GM21619 (cell line): ENCODE results near the gene MT1H.
A peak's percentile ranks its signal among the peaks of the same experiment; 100 is the strongest.
"Not testable (repeated sequence)": the region's sequence is repeated elsewhere in the genome, so short reads cannot be mapped to it uniquely, and the experiment has no call there.

Experiments
- ATAC-seq: cut with Tn5 transposase; IDR thresholded peaks from one replicate; pipeline ENCODE4 v1.9.1; 2021; ENCODE audit not compliant: unreplicated experiment

The MT1H gene

DNA sequence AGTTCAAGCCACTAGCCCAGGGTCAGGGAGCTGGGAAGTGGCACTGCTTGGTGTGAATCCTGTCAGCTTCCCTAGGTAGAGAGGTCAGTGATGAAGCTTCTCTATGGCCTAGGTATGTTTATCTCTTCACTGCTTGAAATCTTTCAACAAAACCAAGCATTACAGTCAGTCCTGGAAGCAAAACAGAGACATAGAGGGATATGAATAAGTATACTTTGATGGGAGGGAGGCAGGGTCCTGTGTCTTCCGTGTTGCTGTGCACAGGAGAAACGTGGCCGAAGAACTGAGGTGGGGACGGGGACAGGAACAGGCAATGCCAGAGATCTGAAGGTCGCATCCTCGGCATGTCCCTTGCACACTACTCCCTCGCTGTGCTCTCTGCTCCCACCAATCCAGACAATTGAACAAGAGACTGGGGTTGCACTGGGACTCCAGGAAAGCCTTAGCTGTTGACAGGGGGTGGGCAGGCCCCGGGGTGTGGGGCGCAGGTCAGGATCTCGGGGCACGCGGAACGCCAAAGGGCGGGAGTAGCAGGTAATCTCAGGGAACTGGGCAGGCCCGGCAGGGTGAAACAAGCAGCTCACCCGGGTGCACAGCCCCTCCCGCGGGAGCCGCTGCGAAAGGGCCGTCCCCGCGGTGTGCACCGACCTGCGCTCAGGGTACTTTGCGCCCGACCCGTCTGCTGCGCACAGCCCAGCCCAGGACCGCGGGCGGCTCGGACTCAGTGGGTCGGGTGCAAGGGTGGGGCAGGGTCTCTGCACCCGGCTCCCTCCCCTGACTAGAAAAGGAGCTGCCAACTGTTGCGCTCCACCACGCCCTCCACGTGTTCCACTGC, at the start of gene MT1H:
Gene MT1H (plus strand): TSS at position 810 of the 835 bp plus-strand sequence. CDS start 71 bp downstream, outside the sequence.
- ATAC-seq: no peak

- no peak for ATAC-seq
These were observed 49.2 kb upstream of the MT1H start for GRCh38 chr16:56620339-56620897.

GRCh38 chr16:56621665-56622445, 47.8 kb upstream of the MT1H start:
- ATAC-seq: not testable (repeated sequence)

DNA sequence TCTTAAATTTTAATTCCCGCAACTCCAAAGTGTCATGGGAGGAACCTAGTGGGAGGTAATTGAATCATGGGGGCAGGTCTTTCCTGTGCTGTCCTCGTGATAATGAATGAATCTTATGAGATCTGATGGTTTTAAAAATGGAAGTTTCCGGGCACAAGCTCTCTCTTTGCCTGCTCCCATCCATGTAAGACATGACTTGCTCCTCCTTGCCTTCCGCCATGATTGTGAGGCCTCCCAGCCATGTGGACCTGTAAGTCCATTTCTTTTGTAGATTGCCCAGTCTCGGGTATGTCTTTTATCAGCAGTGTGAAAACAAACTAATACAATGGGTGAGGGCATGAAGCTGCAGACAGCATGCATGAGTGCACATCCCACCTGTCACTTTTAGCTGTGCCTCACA, 46.4 kb upstream of the MT1H start:
- not testable (repeated sequence) for ATAC-seq

- no peak for ATAC-seq
These were observed 46.0 kb upstream of the MT1H start for GRCh38 chr16:56623637-56624036.

DNA sequence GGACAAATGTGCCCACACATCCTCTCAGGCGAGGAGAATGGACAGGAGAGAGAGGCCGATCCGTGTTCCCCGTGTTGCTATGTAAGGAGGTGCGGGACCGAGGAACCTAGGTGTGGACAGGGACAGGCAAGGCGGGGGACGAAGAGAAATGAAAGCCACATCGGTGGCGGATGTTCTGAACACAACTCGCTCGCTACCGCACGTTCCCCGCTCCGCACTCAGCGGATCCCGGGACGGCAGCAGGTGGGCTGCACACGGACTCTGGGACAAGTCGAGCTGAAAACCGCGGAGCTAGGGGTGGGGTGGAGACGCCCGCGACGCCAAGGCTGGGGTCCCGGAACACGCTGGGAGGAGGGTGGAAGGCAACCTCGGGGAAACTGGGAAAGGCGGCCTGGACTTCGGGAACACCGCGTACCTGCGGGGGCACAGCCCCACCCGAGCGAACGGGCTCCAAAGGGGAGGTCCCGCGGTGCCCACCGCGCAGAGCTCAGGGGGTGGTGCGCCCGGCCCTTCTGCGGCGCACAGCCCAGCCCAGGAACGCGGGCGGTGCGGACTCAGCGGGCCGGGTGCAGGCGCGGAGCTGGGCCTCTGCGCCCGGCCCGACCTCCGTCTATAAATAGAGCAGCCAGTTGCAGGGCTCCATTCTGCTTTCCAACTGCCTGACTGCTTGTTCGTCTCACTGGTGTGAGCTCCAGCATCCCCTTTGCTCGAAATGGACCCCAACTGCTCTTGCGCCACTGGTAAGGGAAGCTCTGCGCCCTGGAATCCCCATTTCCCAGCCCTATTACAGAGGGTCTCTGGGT, 44.3 kb upstream of the MT1H start, which contains the start of gene MT1E:
Gene MT1E (plus strand): TSS at position 642 of the 803 bp plus-strand sequence. CDS start 71 bp downstream, at position 713.
- peak; percentile 49 for ATAC-seq

GRCh38 chr16:56625943-56626654, 43.5 kb upstream of the MT1H start:
- ATAC-seq: no peak

DNA sequence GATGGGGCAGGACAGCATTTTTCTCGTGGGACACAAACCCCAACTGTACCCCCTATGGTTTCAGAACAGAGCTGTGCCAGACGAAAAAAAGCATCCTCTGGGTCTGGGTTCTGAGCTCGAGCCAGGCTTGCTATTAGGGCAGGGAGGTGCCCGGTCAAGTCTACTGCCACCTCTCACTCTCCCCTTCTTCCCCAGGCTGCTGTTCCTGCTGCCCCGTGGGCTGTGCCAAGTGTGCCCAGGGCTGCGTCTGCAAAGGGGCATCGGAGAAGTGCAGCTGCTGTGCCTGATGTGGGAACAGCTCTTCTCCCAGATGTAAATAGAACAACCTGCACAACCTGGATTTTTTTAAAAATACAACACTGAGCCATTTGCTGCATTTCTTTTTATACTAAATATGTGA, 42.9 kb upstream of the MT1H start:
- no peak for ATAC-seq

- ATAC-seq: no peak
These were observed 40.9 kb upstream of the MT1H start for GRCh38 chr16:56628486-56629350.

DNA sequence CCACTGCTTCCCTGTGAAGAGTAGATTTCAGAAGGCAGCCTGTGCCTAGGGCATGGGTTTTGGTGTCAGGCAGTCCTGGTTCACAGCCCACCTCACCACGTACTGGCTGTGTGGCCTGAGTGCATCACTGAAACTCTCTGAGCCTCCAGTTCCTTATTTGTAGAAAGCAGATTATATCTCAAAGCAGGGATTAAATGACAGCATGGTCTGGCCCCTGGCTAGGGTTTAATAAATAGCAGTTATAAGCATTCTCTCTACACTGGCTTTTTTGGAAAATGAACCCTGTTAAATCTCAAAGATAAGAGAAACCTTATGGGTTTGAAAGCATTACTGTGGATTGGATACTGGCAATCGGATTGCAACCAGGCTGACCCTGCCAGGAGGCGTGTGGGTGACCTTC, 40.1 kb upstream of the MT1H start:
- ATAC-seq: no peak

- peak; percentile 80 for ATAC-seq
These were observed 39.5 kb upstream of the MT1H start for GRCh38 chr16:56630134-56630533.

DNA sequence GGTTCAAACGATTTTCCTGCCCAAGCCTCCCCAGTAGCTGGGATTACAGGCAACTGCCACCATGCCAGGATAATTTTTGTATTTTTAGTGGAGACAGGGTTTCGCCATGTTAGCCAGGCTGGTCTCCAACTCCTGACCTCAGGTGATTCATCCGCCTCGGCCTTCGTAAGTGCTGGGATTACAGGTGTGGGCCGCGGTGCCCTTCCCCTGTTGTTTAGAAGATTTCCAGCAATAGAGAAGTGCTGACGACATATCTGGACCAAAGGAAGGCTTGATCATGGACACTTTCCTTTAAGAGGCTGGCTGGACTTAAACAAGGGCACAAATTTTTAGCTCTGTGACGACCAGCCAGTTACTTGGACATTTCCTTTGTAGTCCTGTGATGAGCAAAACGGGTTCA, 38.4 kb upstream of the MT1H start:
- ATAC-seq: no peak

GRCh38 chr16:56631832-56632155, 37.8 kb upstream of the MT1H start:
- ATAC-seq: no peak

DNA sequence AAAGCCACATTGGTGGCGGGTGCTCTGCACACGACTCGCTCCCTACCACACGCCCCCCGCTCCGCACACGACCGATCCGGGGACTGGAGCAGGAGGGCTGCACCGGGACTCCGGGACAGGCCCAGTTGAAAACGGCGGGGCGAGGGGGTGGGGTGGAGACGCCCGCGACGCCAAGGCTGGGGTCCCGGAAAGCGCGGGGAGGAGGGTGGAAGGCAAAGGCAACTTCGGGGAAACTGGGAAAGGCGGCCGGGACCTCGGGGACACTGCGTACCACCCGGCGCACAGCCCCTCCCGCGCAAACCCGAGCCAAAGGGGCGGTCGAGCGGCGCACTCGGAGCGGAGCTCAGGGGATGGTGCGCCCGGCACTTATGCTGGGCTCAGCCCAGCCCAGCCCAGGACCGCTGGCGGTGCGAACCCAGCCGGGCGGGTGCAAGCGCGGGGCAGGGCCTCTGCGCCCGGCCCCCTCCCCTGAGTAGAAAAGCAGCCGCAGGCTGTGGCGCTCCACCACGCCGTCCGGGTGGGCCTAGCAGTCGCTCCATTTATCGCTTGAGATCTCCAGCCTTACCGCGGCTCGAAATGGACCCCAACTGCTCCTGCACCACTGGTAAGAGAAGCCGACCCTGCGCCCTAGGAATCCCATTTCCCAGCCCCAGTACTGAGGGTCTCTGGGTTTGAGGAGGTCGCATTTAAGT, 37.3 kb upstream of the MT1H start, which contains the start of gene MT1M:
Gene MT1M (plus strand): TSS at position 504 of the 692 bp plus-strand sequence. CDS start 73 bp downstream, at position 577.
- no peak for ATAC-seq

GRCh38 chr16:56632848-56633365, 36.7 kb upstream of the MT1H start:
- no peak for ATAC-seq

- ATAC-seq: no peak
These were observed 36.1 kb upstream of the MT1H start for GRCh38 chr16:56633535-56633934.

DNA sequence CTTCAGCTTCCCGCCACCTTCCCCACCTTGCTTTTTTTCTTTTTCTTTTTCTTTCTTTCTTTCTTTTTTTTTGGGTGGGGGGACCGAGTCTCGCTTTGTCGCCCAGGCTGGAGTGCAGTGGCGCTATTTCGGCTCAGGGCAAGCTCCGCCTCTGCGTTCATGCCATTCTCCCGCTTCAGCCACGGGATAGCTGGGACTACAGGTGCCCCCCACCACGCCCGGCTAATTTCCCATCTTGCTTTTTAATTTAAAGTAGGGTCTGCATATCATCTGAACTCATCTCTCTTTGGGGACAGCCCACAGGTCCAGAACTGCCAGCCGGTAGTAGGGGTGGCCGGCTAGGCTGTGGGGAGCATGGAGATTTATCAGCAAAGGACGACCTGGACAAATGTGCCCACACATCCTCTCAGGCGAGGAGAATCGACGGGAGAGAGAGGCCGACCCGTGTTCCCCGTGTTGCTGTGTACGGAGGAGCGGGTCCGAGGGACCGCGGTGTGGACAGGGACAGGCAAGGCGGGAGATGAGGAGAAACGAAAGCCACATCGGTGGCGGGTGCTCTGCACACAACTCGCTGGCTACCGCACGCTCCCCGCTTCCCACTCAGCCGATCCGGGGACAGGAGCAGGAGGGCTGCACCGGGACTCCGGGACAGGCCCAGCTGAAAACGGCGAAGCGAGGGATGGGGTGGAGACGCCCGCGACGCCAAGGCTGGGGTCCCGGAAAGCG, 34.7 kb upstream of the MT1H start:
- ATAC-seq: no peak
